ENCODE measurements around the gene RNF6. TPM values are rescaled to one million over a fixed set of nuclear protein-coding genes. Genes with fewer than 3 reads are reported as not detected.
A peak's percentile ranks its signal among the peaks of the same experiment; 100 is the strongest.

RNF6 gene
- total RNA-seq, 2 experiments from 2014 or later, result 40.7 to 44.6 TPM

GRCh38 chr13:26185720-26186117 is 36.4 kb downstream of the RNF6 start:
- peak overlapping the region; percentile 81 for H3K4me3 Mint-ChIP-seq
- ChIA-PET CTCF (interaction anchor here (0.8 to 4.9 kb wide), 24 partner anchors 9 to 610 kb away, joined by 3 to 137 read pairs (median 6); partner anchors contain the start of gene RNF6), POLR2A (interaction anchor here (0.9 to 3.8 kb wide), 10 partner anchors 15 to 444 kb away, joined by 3 to 55 read pairs (median 3); partner anchors contain the start of genes CDK8 and RNF6)
- no peaks in the 10 kb centered on the region for H3K27me3 Mint-ChIP-seq
- H3K27ac Mint-ChIP-seq, result peak overlapping the region; percentile 83
- no peak for DNase-seq
- H3K36me3 Mint-ChIP-seq (ENCODE audit: low read depth), result no peaks in the 10 kb centered on the region
- H3K4me1 Mint-ChIP-seq, result peaks cover 20% of the 10 kb centered on the region
- no peaks in the 10 kb centered on the region for H3K9me3 Mint-ChIP-seq

DNA sequence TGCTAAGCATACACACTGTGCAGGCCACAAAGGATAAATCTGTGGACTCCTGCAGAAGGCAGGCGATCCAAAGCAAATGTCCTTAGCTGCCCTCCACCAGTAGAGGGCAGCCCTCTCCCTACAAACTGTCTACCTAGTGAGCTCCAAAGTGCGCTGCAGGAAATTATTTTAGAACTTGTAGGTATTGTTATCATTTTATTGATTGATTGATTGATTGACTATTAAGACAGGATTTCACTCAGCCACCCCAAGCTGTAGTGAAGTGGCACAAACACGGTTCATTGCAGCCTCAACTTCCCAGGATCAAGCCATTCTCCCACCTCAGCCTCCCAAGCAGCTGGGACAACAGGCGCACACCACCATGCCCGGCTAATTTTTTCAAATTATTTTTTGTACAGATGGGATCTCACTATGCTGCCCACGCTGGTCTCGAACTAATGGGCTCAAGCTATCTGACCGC is 37.3 kb downstream of the RNF6 start:
- POLR2A ChIA-PET, result interaction anchor here (1.1 to 3.8 kb wide), 4 partner anchors 14 to 514 kb away, joined by 3 to 55 read pairs (median 18); partner anchors contain the start of gene RNF6
- DNase-seq, result peak; percentile 78
- H3K36me3 Mint-ChIP-seq (ENCODE audit: low read depth), result no peaks in the 10 kb centered on the region
- peaks cover 20% of the 10 kb centered on the region for H3K4me1 Mint-ChIP-seq
- peak overlapping the region; percentile 41 for H3K4me3 Mint-ChIP-seq
- CTCF ChIA-PET, result interaction anchor here (0.7 to 4.9 kb wide), 37 partner anchors 9 to 611 kb away, joined by 3 to 137 read pairs (median 5); partner anchors contain the start of gene RNF6
- H3K27me3 Mint-ChIP-seq, result no peaks in the 10 kb centered on the region
- peak overlapping the region; percentile 61 for H3K27ac Mint-ChIP-seq
- H3K9me3 Mint-ChIP-seq, result no peaks in the 10 kb centered on the region

- DNase-seq, result no peak
- CTCF ChIA-PET, result interaction anchor here (4.6 to 4.9 kb wide), 2 partner anchors 313 to 516 kb away, joined by 84 to 137 read pairs; no protein-coding TSS in a partner anchor
- POLR2A ChIA-PET, result no interaction called here
- peaks cover 20% of the 10 kb centered on the region for H3K4me1 Mint-ChIP-seq
- no peaks in the 10 kb centered on the region for H3K27me3 Mint-ChIP-seq
- H3K27ac Mint-ChIP-seq, result no peak overlapping the region
- no peak overlapping the region for H3K4me3 Mint-ChIP-seq
- H3K9me3 Mint-ChIP-seq, result no peaks in the 10 kb centered on the region
- H3K36me3 Mint-ChIP-seq (ENCODE audit: low read depth), result no peaks in the 10 kb centered on the region
Measured at GRCh38 chr13:26183416-26183815, 38.7 kb downstream of the RNF6 start.

DNA sequence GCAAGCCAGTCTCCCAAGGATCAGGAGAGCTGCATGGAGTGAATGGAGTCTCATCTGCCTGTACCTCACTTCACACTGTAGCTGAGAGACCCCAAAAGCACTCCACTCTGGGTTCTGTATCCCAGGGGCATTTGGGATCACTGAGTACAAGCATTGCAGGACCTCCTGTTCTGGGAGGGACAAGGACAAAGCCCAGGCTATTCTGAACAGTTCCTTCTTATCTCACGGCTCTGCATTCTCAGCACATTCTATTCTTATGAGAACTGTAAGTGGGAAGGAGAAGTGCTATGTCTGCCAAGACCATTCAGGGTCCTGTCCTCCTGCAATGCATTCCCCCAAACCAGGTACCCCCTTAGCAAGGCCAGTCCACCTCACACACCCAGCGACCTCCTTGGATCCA is 42.8 kb downstream of the RNF6 start:
- POLR2A ChIA-PET, result no interaction called here
- Mint-ChIP-seq H3K9me3 (no peaks in the 10 kb centered on the region), H3K4me3 (no peak overlapping the region), H3K36me3 (ENCODE audit: low read depth) (no peaks in the 10 kb centered on the region), H3K27ac (no peak overlapping the region), H3K27me3 (no peaks in the 10 kb centered on the region), H3K4me1 (no peaks in the 10 kb centered on the region)
- no peak for DNase-seq
- CTCF ChIA-PET, result interaction anchor here (1.1 kb wide), 1 partner anchor 519 kb away, joined by 3 read pairs; no protein-coding TSS in a partner anchor

GRCh38 chr13:26168835-26169234 is 53.3 kb downstream of the RNF6 start:
- Mint-ChIP-seq H3K27ac (no peak overlapping the region), H3K27me3 (no peaks in the 10 kb centered on the region), H3K36me3 (ENCODE audit: low read depth) (no peaks in the 10 kb centered on the region), H3K4me3 (no peak overlapping the region), H3K4me1 (no peaks in the 10 kb centered on the region), H3K9me3 (no peaks in the 10 kb centered on the region)
- ChIA-PET CTCF (no interaction called here), POLR2A (no interaction called here)
- no peak for DNase-seq

DNA sequence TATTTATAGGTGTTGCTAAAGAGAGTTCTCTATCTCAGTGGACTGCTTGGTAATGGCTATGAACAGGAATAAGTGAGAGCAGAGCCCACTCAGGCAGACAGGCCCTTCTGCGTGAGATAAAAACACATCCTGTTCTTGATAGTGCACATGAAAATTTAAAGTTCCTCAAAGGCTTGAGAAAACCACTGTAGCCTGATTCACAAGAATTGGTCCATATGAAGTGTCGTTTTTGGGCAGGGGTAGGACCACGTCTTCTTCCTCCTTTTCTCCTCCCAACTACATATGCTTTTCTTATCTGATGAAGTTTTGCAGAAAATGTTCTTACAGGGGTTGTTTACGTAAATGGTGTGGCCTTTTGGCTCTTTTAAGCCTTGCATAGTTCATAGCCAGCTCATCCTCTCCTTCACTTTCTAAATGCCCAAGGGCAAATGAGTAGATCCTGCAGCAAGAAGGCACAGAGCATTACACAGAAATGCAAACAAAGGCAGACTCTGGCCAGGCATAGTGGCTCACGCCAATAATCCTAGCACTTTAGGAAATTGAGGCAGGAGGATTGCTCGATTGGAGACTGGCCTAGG is 53.8 kb downstream of the RNF6 start:
- ChIA-PET CTCF (no interaction called here), POLR2A (no interaction called here)
- H3K27ac Mint-ChIP-seq, result no peak overlapping the region
- H3K36me3 Mint-ChIP-seq (ENCODE audit: low read depth), result no peaks in the 10 kb centered on the region
- no peak overlapping the region for H3K4me3 Mint-ChIP-seq
- H3K27me3 Mint-ChIP-seq, result no peaks in the 10 kb centered on the region
- no peak for DNase-seq
- H3K4me1 Mint-ChIP-seq, result no peaks in the 10 kb centered on the region
- no peaks in the 10 kb centered on the region for H3K9me3 Mint-ChIP-seq

DNA sequence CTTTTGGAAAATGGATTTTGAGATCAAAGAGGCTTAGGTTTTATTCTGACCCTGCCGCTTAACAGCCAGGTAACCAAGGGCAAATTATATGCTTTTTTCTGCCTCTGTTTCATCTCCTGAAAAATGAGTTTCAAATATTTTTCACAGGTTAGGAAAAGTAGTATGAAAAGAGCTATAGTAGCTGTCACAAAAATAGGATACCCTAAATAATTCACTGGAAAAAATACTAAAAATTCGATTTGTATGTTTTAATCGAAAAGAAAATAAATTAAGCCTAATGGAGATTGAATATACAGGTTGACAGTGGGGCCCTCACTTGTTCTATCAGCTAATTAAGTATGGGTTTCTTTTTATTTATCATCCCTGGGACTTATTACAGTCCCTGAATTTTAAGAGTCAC is 58.3 kb downstream of the RNF6 start:
- POLR2A ChIA-PET, result no interaction called here
- Mint-ChIP-seq H3K4me1 (no peaks in the 10 kb centered on the region), H3K36me3 (ENCODE audit: low read depth) (no peaks in the 10 kb centered on the region), H3K27me3 (no peaks in the 10 kb centered on the region), H3K4me3 (no peak overlapping the region), H3K27ac (no peak overlapping the region), H3K9me3 (no peaks in the 10 kb centered on the region)
- no peak for DNase-seq
- CTCF ChIA-PET, result no interaction called here

Other genes starting within 250 kb of the RNF6 start
- under 1 TPM; 0.38 to 0.43 TPM for gene SHISA2, start 170.3 kb downstream of the RNF6 start, total RNA-seq
- gene CDK8, start 31.8 kb upstream of the RNF6 start, total RNA-seq, result 10 to 100 TPM; 13.7 to 13.9 TPM

Data from activated CD4-positive, alpha-beta memory T cell treated with anti-CD3 and anti-CD28 coated beads, Interleukin-2, amount 10 ng/mL, durations not matched to agents 7 days and 5 days (primary cell).